Prostate gland (tissue), 2 donors: Measurements from ENCODE around the gene LARP4B.

Experiments used
- POLR2A ChIP-seq: fragments of 450-650 bp; IDR thresholded peaks from one replicate; pipeline ENCODE4 v1.6.1; 2016; ENCODE audit warnings: antibody characterized with exemption, mild to moderate bottlenecking
- POLR2AphosphoS5 ChIP-seq: sonication (generic); formaldehyde crosslinking; IDR thresholded peaks from one replicate; pipeline ENCODE4 v1.6.1; 2017; ENCODE audit warnings: antibody characterized with exemption
- TF ChIP-seq, protein P1 (sequence below), 4 experiments: fragments of 200-600 bp in 2 of 4; fragments of 450-650 bp in 2 of 4; sonication (generic) in 2 of 4; IDR thresholded peaks; 1 replicate in 3 of 4; 2 replicates in 1 of 4; pipeline ENCODE4 v1.5.1; 2016 to 2019; ENCODE audit warnings: antibody characterized with exemption in 4 of 4, mild to moderate bottlenecking in 2 of 4, moderate library complexity in 2 of 4

DNA sequence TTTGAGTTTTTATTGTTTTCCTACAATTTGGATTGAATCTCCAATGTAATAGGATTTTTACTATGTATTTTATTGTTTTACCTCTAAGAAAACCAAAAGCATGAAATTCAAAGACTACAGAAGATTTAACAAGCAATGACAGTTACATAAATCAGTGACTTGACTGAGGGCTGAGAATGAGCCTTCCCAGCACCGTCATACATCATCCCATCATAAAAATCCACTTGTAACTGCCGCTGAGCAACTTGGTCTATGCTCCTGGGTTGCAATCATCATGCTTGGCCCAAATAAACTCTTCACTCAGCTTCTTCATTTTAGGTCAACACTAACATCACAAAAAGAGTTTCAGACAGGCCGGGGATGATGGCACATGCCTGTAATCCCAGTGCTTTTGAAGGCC, 13.5 kb downstream of the LARP4B start:
- TF ChIP-seq, protein P1, sequence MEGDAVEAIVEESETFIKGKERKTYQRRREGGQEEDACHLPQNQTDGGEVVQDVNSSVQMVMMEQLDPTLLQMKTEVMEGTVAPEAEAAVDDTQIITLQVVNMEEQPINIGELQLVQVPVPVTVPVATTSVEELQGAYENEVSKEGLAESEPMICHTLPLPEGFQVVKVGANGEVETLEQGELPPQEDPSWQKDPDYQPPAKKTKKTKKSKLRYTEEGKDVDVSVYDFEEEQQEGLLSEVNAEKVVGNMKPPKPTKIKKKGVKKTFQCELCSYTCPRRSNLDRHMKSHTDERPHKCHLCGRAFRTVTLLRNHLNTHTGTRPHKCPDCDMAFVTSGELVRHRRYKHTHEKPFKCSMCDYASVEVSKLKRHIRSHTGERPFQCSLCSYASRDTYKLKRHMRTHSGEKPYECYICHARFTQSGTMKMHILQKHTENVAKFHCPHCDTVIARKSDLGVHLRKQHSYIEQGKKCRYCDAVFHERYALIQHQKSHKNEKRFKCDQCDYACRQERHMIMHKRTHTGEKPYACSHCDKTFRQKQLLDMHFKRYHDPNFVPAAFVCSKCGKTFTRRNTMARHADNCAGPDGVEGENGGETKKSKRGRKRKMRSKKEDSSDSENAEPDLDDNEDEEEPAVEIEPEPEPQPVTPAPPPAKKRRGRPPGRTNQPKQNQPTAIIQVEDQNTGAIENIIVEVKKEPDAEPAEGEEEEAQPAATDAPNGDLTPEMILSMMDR (IDR thresholded peaks at IDR 0.05) = no peak
- no peak for TF ChIP-seq POLR2A
- TF ChIP-seq POLR2AphosphoS5 = no peak
